Thyroid gland (tissue), 4 donors: ENCODE measurements around the gene TSPO2.

Experiments
- CTCF ChIP-seq, 6 experiments: fragments of 200-600 bp in 3 of 6; fragments of 450-650 bp in 3 of 6; sonication (generic) in 3 of 6; IDR thresholded peaks; one replicate each; pipeline ENCODE4 v1.5.1; 2016 to 2019; ENCODE audit warnings: antibody characterized with exemption in 6 of 6, mild to moderate bottlenecking in 2 of 6, inconsistent platforms in 1 of 6, moderate library complexity in 1 of 6
- POLR2A ChIP-seq, 2 donors: fragments of 450-650 bp; IDR thresholded peaks; one replicate each; pipeline ENCODE4 v1.6.1; 2017; ENCODE audit warnings: antibody characterized with exemption in 2 of 2, mild to moderate bottlenecking in 2 of 2, moderate library complexity in 1 of 2

GRCh38 chr6:41022294-41022693, 20.0 kb upstream of the TSPO2 start:
- TF ChIP-seq CTCF (IDR thresholded peaks at IDR 0.05) (no peak), POLR2A (IDR thresholded peaks at IDR 0.05) (no peak)
